ENCODE data around the gene MAL. TPM values are rescaled to one million over a fixed set of nuclear protein-coding genes. Genes with fewer than 3 reads are reported as not detected.
A peak's percentile ranks its signal among the peaks of the same experiment; 100 is the strongest.

MAL gene
- total RNA-seq, 4 donors from 2014 or later, result 0.93 to 4.7 TPM; not detected in 2

DNA sequence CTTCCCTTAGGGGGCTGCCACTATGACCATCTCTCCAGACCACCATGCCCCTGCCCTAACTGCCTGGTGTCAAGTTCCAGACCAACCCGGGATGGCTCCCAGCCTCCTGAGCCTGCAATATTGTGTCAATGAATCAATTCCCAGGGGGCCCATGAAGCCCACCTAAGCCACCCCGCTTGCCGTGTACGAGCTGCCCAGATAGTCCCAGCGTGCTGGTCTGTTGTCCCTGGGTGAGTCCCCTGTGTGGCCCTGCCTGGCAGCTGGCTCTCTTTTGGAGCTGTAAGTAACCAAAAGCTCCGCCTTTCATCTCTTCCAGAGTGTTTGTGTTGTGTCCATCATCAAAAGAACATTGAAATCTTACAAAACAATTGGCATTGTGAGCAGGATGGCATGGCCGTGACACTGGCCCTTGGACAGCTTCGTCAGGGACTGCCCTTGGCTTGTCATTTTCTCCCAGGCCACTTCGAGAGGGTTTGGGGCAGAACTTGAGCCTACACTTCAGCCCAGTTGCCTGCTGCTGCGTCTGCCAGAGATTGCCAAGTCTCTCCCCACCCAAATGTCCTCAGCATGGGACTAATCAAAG lies 11.3 kb upstream of the MAL start:
- ATAC-seq (ENCODE audit: low FRiP score) (no peak), DNase-seq (ENCODE audit: low spot score) (no peak)
- TF ChIP-seq, protein P1, sequence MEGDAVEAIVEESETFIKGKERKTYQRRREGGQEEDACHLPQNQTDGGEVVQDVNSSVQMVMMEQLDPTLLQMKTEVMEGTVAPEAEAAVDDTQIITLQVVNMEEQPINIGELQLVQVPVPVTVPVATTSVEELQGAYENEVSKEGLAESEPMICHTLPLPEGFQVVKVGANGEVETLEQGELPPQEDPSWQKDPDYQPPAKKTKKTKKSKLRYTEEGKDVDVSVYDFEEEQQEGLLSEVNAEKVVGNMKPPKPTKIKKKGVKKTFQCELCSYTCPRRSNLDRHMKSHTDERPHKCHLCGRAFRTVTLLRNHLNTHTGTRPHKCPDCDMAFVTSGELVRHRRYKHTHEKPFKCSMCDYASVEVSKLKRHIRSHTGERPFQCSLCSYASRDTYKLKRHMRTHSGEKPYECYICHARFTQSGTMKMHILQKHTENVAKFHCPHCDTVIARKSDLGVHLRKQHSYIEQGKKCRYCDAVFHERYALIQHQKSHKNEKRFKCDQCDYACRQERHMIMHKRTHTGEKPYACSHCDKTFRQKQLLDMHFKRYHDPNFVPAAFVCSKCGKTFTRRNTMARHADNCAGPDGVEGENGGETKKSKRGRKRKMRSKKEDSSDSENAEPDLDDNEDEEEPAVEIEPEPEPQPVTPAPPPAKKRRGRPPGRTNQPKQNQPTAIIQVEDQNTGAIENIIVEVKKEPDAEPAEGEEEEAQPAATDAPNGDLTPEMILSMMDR (IDR thresholded peaks at IDR 0.05), result no peak

DNA sequence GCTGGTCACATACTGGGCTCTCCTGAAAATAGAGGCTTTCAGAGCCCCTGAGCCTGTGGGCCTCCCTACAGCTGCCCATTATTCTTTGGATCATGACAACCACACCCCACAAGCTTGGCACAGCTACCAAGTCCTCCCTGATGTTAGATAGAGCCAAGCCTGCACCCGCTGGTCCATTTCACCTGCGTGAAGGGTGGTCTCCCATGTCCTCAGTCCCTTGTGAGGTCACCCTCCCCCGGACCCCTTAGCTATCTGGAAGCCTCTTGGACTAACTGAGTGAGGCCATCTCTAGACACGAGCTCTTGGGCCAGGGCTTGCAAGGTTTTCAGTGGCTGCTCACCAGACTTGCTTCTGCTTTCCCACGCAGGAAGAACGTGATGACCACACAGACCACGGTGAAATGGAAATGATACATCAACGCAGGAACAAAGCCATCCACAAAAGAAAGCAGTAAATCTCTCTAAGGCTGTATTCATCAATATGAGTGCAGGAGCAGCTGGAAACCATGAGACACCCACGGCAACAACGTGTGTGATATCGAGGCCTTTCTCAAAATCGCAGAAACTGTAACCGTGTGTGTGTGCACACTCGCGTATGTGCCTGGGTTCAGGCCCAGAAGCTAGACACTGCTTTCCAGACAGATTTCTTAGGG lies 10.1 kb upstream of the MAL start:
- DNase-seq (ENCODE audit: low spot score) (no peak), ATAC-seq (ENCODE audit: low FRiP score) (no peak)
- TF ChIP-seq, protein P1 (IDR thresholded peaks at IDR 0.05), result no peak

DNA sequence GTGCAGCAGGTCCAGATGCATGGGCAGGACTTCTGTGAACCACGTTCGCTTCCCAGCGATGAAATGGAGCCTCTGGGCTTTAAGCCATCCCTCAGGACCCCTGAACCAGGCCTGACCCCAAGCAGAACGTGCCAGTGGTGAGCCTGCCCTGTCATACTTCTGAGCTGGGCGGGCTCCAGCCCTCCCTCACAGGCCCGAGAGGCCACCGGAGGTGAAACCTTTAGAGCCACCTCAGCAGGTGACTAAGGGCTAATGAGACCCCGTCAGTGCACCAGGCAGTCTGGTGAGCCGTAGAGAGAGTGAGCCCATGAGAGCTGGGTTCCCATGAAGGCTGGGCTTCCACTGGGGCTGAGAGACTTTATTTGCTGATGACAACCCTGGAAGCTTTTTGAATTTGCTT lies 8.9 kb upstream of the MAL start:
- DNase-seq (ENCODE audit: low spot score) (no peak), ATAC-seq (ENCODE audit: low FRiP score) (no peak)
- TF ChIP-seq, protein P1 (IDR thresholded peaks at IDR 0.05), result no peak

DNA sequence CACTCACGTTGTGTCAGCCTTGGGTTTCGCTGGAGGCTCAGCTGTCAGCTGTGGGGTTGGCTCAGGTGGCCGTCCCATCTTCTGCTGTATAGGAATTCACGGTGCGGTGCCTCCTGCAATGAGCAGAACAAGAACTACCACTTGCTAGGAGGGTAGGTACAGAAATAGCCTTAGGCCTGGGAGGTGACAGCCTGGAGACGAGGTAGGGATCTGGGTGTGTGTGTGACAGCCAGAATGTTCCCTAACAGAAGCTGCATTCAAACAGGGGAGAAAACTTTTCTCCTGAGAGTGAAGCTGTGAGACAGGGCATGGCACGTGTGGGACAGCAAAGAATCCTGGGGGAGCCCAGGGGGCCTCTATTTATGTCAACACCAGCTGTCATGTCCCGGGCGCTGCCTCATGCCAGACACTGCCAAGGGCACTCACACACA lies 8.4 kb upstream of the MAL start:
- ATAC-seq (ENCODE audit: low FRiP score), result no peak
- TF ChIP-seq, protein P1 (IDR thresholded peaks at IDR 0.05), result no peak
- DNase-seq (ENCODE audit: low spot score), result no peak

DNA sequence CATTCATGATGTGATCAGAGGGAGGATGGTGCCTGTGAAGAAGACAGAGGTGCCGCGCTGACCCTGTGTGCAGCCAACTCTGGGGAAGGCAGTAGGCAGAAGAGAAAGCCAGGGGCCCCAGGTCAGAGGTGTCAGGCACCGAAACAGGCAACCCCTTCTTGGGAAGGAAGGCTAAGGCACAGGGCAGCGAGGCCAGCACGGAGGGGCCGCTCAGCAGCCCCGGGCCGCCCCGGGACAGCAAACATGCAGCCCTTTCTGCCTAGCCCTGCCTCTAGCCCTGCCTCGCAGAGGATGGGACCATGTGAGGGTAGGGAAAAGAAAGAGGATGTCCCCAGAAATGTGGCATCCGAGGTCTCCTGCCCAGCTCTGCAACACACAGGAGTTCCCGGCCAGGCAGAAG lies 7.7 kb upstream of the MAL start:
- TF ChIP-seq, protein P1 (IDR thresholded peaks at IDR 0.05), result no peak
- ATAC-seq (ENCODE audit: low FRiP score), result peak; percentile 25
- DNase-seq (ENCODE audit: low spot score), result no peak

DNA sequence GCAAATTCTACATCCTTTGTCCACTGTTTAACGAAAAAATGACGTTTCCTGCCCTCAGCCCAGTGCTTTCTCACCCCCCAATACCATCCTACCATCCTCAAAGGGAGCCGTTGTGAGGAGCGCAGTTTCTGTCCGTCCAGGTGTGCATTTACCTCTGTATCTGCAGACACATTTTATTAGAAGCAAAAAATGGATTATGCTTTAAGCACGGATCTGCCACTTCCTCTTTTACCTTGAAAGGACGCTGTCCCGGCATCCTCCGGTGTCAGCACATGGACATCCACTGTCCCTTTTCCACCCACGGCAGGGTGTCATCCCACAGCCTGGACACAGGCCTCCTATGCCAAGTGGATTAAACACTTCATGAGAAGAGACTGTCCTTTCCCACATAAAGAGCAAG lies 7.2 kb upstream of the MAL start:
- no peak for ATAC-seq (ENCODE audit: low FRiP score)
- no peak for DNase-seq (ENCODE audit: low spot score)
- TF ChIP-seq, protein P1 (IDR thresholded peaks at IDR 0.05), result no peak
